A549 (cell line): ENCODE results near the gene ABCA3. TPM values are rescaled to one million over a fixed set of nuclear protein-coding genes. Genes with fewer than 3 reads are reported as not detected.

Experiments used
- ATAC-seq, 2 experiments: fragments of 200-7000 bp in 1 of 2; fragments of >200 bp in 1 of 2; cut with Nextera tagmentation in 1 of 2; cut with Tn5 transposase in 1 of 2; 3 replicates each; pipeline versions ENCODE4 v1.8.0 to v1.9.1; 2018 to 2020; ENCODE audit warnings: mild to moderate bottlenecking in 1 of 2, moderate library complexity in 1 of 2
- CTCF ChIA-PET: fragments of 300-600 bp; sonication (Branson Sonifier 250); formaldehyde crosslinking; extraction: SDS; loops from one replicate; lab custom pipeline; 2021; ENCODE audit warnings: antibody characterized with exemption, inconsistent platforms; lab: Yijun Ruan, JAX
- POLR2A ChIA-PET: fragments of 350-600 bp; formaldehyde crosslinking; extraction: SDS; loops from one replicate; lab custom pipeline; 2021; ENCODE audit warnings: antibody characterized with exemption, inconsistent platforms; lab: Yijun Ruan, JAX
- DNase-seq, 2 experiments: peaks; one replicate each; pipeline versions ENCODE4 v3.0.0 to v3.0.0-alpha.2; 2011 to 2016; ENCODE audit warnings: low read depth in 1 of 2, low spot score in 1 of 2
- FAIRE-seq: peaks from 2 replicates; lab custom pipeline; 2011; peaks lifted over from hg19 to GRCh38; lab: Jason Lieb, UNC
- H3K27ac ChIP-seq, 2 experiments: fragments of >200 bp; sonication (Bioruptor Twin); formaldehyde crosslinking; 3 replicates each; pipeline ENCODE4 v1.5.1; 2016 to 2017
- H3K4me1 ChIP-seq: fragments of >200 bp; sonication (Bioruptor Twin); formaldehyde crosslinking; 3 replicates; pipeline ENCODE4 v1.6.1; 2016
- H3K4me2 ChIP-seq: fragments of >200 bp; sonication (Bioruptor Twin); formaldehyde crosslinking; 3 replicates; pipeline ENCODE4 v1.6.1; 2016
- H3K4me3 ChIP-seq: fragments of >200 bp; sonication (Bioruptor Twin); formaldehyde crosslinking; 3 replicates; pipeline ENCODE4 v1.5.1; 2016
- H3K9me3 ChIP-seq: fragments of >200 bp; sonication (Bioruptor Twin); formaldehyde crosslinking; 3 replicates; pipeline ENCODE4 v1.6.1; 2016
- BHLHE40 ChIP-seq: IDR thresholded peaks from 2 replicates; pipeline ENCODE4 v1.6.1; 2012; ENCODE audit warnings: low read depth, low read length, inconsistent platforms
- CHD4 ChIP-seq: fragments of 200-600 bp; sonication (generic); IDR thresholded peaks from 2 replicates; pipeline ENCODE4 v1.6.1; 2016; ENCODE audit warnings: antibody characterized with exemption, mild to moderate bottlenecking, borderline replicate concordance
- CTCF ChIP-seq: fragments of >200 bp; sonication (Bioruptor Twin); formaldehyde crosslinking; IDR thresholded peaks from 3 replicates; pipeline ENCODE4 v1.5.1; 2016
- E2F6 ChIP-seq: IDR thresholded peaks from 2 replicates; pipeline ENCODE4 v1.6.1; 2012; ENCODE audit warnings: low read depth, borderline replicate concordance
- EHF ChIP-seq: fragments of 250-450 bp; sonication (Bioruptor Pico); IDR thresholded peaks from 2 replicates; pipeline ENCODE4 v1.5.0; 2020; ENCODE audit warnings: mild to moderate bottlenecking
- EHMT2 ChIP-seq: fragments of 200-600 bp; sonication (generic); IDR thresholded peaks from 2 replicates; pipeline ENCODE4 v1.6.1; 2016; ENCODE audit warnings: antibody characterized with exemption, low read depth, mild to moderate bottlenecking, moderate library complexity
- ELK1 ChIP-seq: fragments of 150-350 bp; IDR thresholded peaks from 2 replicates; pipeline ENCODE4 v1.6.1; 2014; ENCODE audit warnings: low read depth, mild to moderate bottlenecking, low read length
- EP300 ChIP-seq, 2 experiments: fragments of >200 bp; sonication (Bioruptor Twin); formaldehyde crosslinking; IDR thresholded peaks; 2 replicates in 1 of 2; 3 replicates in 1 of 2; pipeline ENCODE4 v1.6.1; 2016 to 2017
- ESRRA ChIP-seq: fragments of 150-350 bp; IDR thresholded peaks from 2 replicates; pipeline ENCODE4 v1.6.1; 2014; ENCODE audit warnings: mild to moderate bottlenecking, low read length, borderline replicate concordance
- FOSB ChIP-seq: fragments of 250-450 bp; sonication (Bioruptor Pico); IDR thresholded peaks from 2 replicates; pipeline ENCODE4 v1.5.0; 2020; ENCODE audit warnings: mild to moderate bottlenecking, moderate library complexity
- FOSL2 ChIP-seq, 2 experiments: fragments of 450-650 bp in 1 of 2; fragments of >200 bp in 1 of 2; sonication (Bioruptor Twin) in 1 of 2; formaldehyde crosslinking; IDR thresholded peaks; 2 replicates each; pipeline versions ENCODE4 v1.5.0 to v1.6.1; 2016 to 2020; ENCODE audit warnings: mild to moderate bottlenecking in 1 of 2, moderate library complexity in 1 of 2
- FOXS1 ChIP-seq: fragments of 250-450 bp; sonication (Bioruptor Pico); IDR thresholded peaks from 2 replicates; pipeline ENCODE4 v1.5.0; 2020; ENCODE audit warnings: mild to moderate bottlenecking, moderate library complexity
- GATA3 ChIP-seq: IDR thresholded peaks from 2 replicates; pipeline ENCODE4 v1.6.1; 2012; ENCODE audit warnings: borderline replicate concordance
- HDAC2 ChIP-seq: fragments of 200-600 bp; sonication (generic); IDR thresholded peaks from 2 replicates; pipeline ENCODE4 v1.6.1; 2016
- HES2 ChIP-seq: fragments of >200 bp; sonication (Bioruptor Twin); formaldehyde crosslinking; IDR thresholded peaks from 2 replicates; pipeline ENCODE4 v1.6.1; 2016
- HOXB13 ChIP-seq: fragments of 250-450 bp; sonication (Bioruptor Pico); IDR thresholded peaks from 2 replicates; pipeline ENCODE4 v1.5.0; 2020; ENCODE audit warnings: low read depth, mild to moderate bottlenecking, moderate library complexity
- HOXB5 ChIP-seq: fragments of 250-450 bp; sonication (Bioruptor Pico); IDR thresholded peaks from 2 replicates; pipeline ENCODE4 v1.5.0; 2020; ENCODE audit warnings: mild to moderate bottlenecking, moderate library complexity
- JUNB ChIP-seq: fragments of >200 bp; sonication (Bioruptor Twin); formaldehyde crosslinking; IDR thresholded peaks from 2 replicates; pipeline ENCODE4 v1.6.1; 2016
- MAZ ChIP-seq: fragments of 150-350 bp; IDR thresholded peaks from 2 replicates; pipeline ENCODE4 v1.6.1; 2014; ENCODE audit warnings: antibody characterized with exemption, low read depth, low read length, borderline replicate concordance
- PBX3 ChIP-seq: IDR thresholded peaks from 2 replicates; pipeline ENCODE4 v1.6.1; 2012
- PHF8 ChIP-seq: fragments of 200-600 bp; sonication (generic); IDR thresholded peaks from 2 replicates; pipeline ENCODE4 v1.6.1; 2016; ENCODE audit warnings: low read depth, mild to moderate bottlenecking, antibody characterized with exemption, moderate library complexity, borderline replicate concordance
- RAD21 ChIP-seq, 2 experiments: fragments of >200 bp in 1 of 2; sonication (Bioruptor Twin) in 1 of 2; formaldehyde crosslinking in 1 of 2; IDR thresholded peaks in 1 of 2; conservative IDR thresholded peaks in 1 of 2; 2 replicates in 1 of 2; 3 replicates in 1 of 2; pipeline ENCODE4 v1.6.1; 2012 to 2018; ENCODE audit warnings: inconsistent platforms in 1 of 2
- SMC3 ChIP-seq: fragments of >200 bp; sonication (Bioruptor Twin); formaldehyde crosslinking; IDR thresholded peaks from 3 replicates; pipeline ENCODE4 v1.6.1; 2018; ENCODE audit warnings: inconsistent platforms
- TFCP2L1 ChIP-seq: fragments of 250-450 bp; sonication (Bioruptor Pico); IDR thresholded peaks from 2 replicates; pipeline ENCODE4 v1.5.0; 2021; ENCODE audit warnings: mild to moderate bottlenecking
- TP53 ChIP-seq: fragments of 250-450 bp; sonication (Bioruptor Pico); IDR thresholded peaks from 2 replicates; pipeline ENCODE4 v1.5.0; 2021; ENCODE audit warnings: mild to moderate bottlenecking, moderate library complexity
- USF2 ChIP-seq: fragments of 450-650 bp; IDR thresholded peaks from 2 replicates; pipeline ENCODE4 v1.6.1; 2014; ENCODE audit warnings: antibody characterized with exemption
- ZC3H11A ChIP-seq: fragments of 450-650 bp; IDR thresholded peaks from 2 replicates; pipeline ENCODE4 v1.6.1; 2014; ENCODE audit warnings: antibody characterized with exemption, mild to moderate bottlenecking
- WGBS: methylation state at CpG from one replicate; pipeline ENCODE4 v1.1.6; 2017; ENCODE audit errors: missing lambda C conversion rate; 5-methylcytosine and 5-hydroxymethylcytosine counted together
- polyA plus RNA-seq, 4 experiments: library from polyadenylated mRNA; depleted of rRNA in 3 of 4; stranded (reverse); fragments of >200 nt; fragmentation: RNase III in 1 of 4; extraction: RNeasy Plus Mini Kit Qiagen cat#74134 plus additional on column Dnase treatment in 1 of 4; gene quantifications; 2 replicates in 3 of 4; 3 replicates in 1 of 4; pipeline ENCODE4 v1.2.3, GENCODE V29; 2011 to 2017

Gene ABCA3
- polyA plus RNA-seq, 2 of the 4 experiments (the other 2 are of a cell fraction) = 6.4 to 9.9 TPM

- H3K4me1 ChIP-seq = no peaks in the 10 kb centered on the region
- H3K4me2 ChIP-seq = no peak overlapping the region
- no peak overlapping the region for H3K4me3 ChIP-seq
- H3K27ac ChIP-seq = no peak overlapping the region
- ATAC-seq (no peak), DNase-seq (no peak), FAIRE-seq (no peak)
- TF ChIP-seq EP300 (IDR thresholded peaks at IDR 0.05) (no peak), EHMT2 (no peak), SMC3 (no peak), EHF (CRISPR knock-in tag) (no peak), HOXB5 (CRISPR knock-in tag) (no peak), ZC3H11A (no peak), CHD4 (no peak), RAD21 (conservative IDR thresholded peaks at IDR 0.05 in 1 of 2, IDR thresholded peaks at IDR 0.05 in 1 of 2) (no peak), CTCF (no peak), HOXB13 (no peak), MAZ (no peak), GATA3 (no peak), HDAC2 (no peak), FOSL2 (IDR thresholded peaks at IDR 0.05) (no peak), FOSL2 (CRISPR knock-in tag; IDR thresholded peaks at IDR 0.05) (no peak), ESRRA (no peak), ELK1 (no peak)
- POLR2A ChIA-PET = no interaction called here
- H3K9me3 ChIP-seq = no peaks in the 10 kb centered on the region
- CTCF ChIA-PET = no interaction called here
Measured at GRCh38 chr16:2370721-2371120, 30.2 kb upstream of the ABCA3 start.

- Histone ChIP-seq H3K4me3 (no peak overlapping the region), H3K9me3 (no peaks in the 10 kb centered on the region), H3K27ac (no peak overlapping the region), H3K4me2 (no peak overlapping the region), H3K4me1 (no peaks in the 10 kb centered on the region)
- ChIA-PET CTCF (interaction anchor here (1.0 to 1.1 kb wide), 2 partner anchors 27 to 63 kb away, joined by 3 read pairs; partner anchors contain the start of gene ABCA3), POLR2A (no interaction called here)
- FAIRE-seq (no peak), ATAC-seq (no peak), DNase-seq (no peak)
- TF ChIP-seq JUNB (no peak), CTCF (no peak), USF2 (no peak), HOXB13 (no peak), TFCP2L1 (no peak), FOSB (CRISPR knock-in tag) (no peak), GATA3 (no peak), BHLHE40 (no peak), E2F6 (no peak), CHD4 (no peak), ELK1 (no peak), HES2 (no peak), FOXS1 (CRISPR knock-in tag) (no peak), PHF8 (no peak), PBX3 (no peak), TP53 (CRISPR knock-in tag) (no peak)
- WGBS = 61% methylated on average over 13 of the region's 13 CpGs
Measured at GRCh38 chr16:2366660-2367309, 26.3 kb upstream of the ABCA3 start.
